K562 (cell line): ENCODE measurements around the gene AK5. TPM values are rescaled to one million over a fixed set of nuclear protein-coding genes. Genes with fewer than 3 reads are reported as not detected.

Experiments used
- ATAC-seq: fragments of 200-7000 bp; cut with Tn5 transposase; 3 replicates; pipeline ENCODE4 v1.9.1; 2020; ENCODE audit warnings: moderate library complexity
- BruUV-seq: library from RNA; stranded (reverse); fragments of 400-500 nt; replicated peaks from 2 replicates; lab custom pipeline; 2021; lab: Mats Ljungman, UMichigan
- CTCF ChIA-PET: fragments of 300-600 bp; formaldehyde crosslinking; extraction: SDS; loops from one replicate; lab custom pipeline; 2021; ENCODE audit warnings: low intra/inter-chr PET ratio; lab: Yijun Ruan, JAX
- POLR2A ChIA-PET: fragments of 300-600, 350-650 bp; sonication (Branson Sonifier 250); formaldehyde crosslinking; extraction: SDS; loops from one replicate; lab custom pipeline; 2021; ENCODE audit warnings: antibody characterized with exemption, inconsistent platforms; lab: Yijun Ruan, JAX
- DNase-seq, 4 experiments: peaks; one replicate each; pipeline versions ENCODE4 v3.0.0 to v3.0.0-alpha.2; 2011 to 2018; ENCODE audit warnings: low spot score in 3 of 4, mixed read lengths in 3 of 4; ENCODE audit errors: extremely low read depth in 1 of 4
- FAIRE-seq: peaks from 2 replicates; lab custom pipeline; 2011; peaks lifted over from hg19 to GRCh38; lab: Jason Lieb, UNC
- H2AFZ ChIP-seq: 2 replicates; pipeline ENCODE4 v1.6.0; 2011; ENCODE audit warnings: low read depth, low read length, control low read depth, inconsistent platforms
- H3K27ac ChIP-seq: fragments of 200-600 bp; 3 replicates; pipeline ENCODE4 v1.8.0; 2011; ENCODE audit warnings: low read depth, mild to moderate bottlenecking, control low read depth, inconsistent platforms, low read length, moderate library complexity, mixed read lengths; ENCODE audit errors: extremely low read depth
- H3K27me3 ChIP-seq, 2 experiments: fragments of 300-600 bp in 1 of 2; 2 replicates in 1 of 2; 3 replicates in 1 of 2; pipeline versions ENCODE4 v1.6.0 to v1.8.0; 2011; ENCODE audit warnings: inconsistent platforms in 2 of 2, low read length in 2 of 2, mild to moderate bottlenecking in 1 of 2, mixed read lengths in 1 of 2, moderate library complexity in 1 of 2; ENCODE audit not compliant: control insufficient read depth in 2 of 2, insufficient read depth in 2 of 2
- H3K36me3 ChIP-seq: fragments of 300-600 bp; 3 replicates; pipeline ENCODE4 v1.8.0; 2011; ENCODE audit warnings: mild to moderate bottlenecking, low read length, inconsistent platforms; ENCODE audit not compliant: control insufficient read depth, insufficient read depth
- H3K4me1 ChIP-seq, 2 experiments: fragments of 200-600 bp in 1 of 2; replicated peaks in 1 of 2; 2 replicates in 1 of 2; 3 replicates in 1 of 2; pipeline versions ENCODE4 v1.5.1 to v1.8.0; 2011; ENCODE audit warnings: inconsistent platforms in 2 of 2, low read length in 2 of 2, mild to moderate bottlenecking in 1 of 2, mixed read lengths in 1 of 2, moderate library complexity in 1 of 2; ENCODE audit not compliant: control insufficient read depth in 2 of 2, insufficient read depth in 2 of 2
- H3K4me2 ChIP-seq: 2 replicates; pipeline ENCODE4 v1.6.1; 2011; ENCODE audit warnings: low read length, control low read depth, inconsistent platforms, mixed read lengths; ENCODE audit not compliant: insufficient read depth
- H3K4me3 ChIP-seq: fragments of 200-600 bp; sonication (generic), shearing (Covaris generic); 2 replicates; pipeline ENCODE4 v1.5.1; 2016; ENCODE audit warnings: control low read depth, inconsistent platforms
- H3K79me2 ChIP-seq: fragments of 200-600 bp; 3 replicates; pipeline ENCODE4 v1.8.0; 2011; ENCODE audit warnings: low read length, inconsistent platforms; ENCODE audit not compliant: control insufficient read depth, insufficient read depth
- H3K9ac ChIP-seq, 2 experiments: 2 replicates each; pipeline versions ENCODE4 v1.6.0 to v1.6.1; 2011; ENCODE audit warnings: low read depth in 2 of 2, low read length in 2 of 2, control low read depth in 1 of 2, inconsistent platforms in 1 of 2, mild to moderate bottlenecking in 1 of 2, mixed read lengths in 1 of 2; ENCODE audit not compliant: insufficient read depth in 1 of 2
- H3K9me1 ChIP-seq: one replicate; pipeline ENCODE4 v1.6.0; 2011; ENCODE audit warnings: inconsistent platforms, mild to moderate bottlenecking, low read length, moderate library complexity; ENCODE audit not compliant: control insufficient read depth, insufficient read depth
- H3K9me3 ChIP-seq: replicated peaks from 2 replicates; pipeline ENCODE4 v1.5.1; 2011; ENCODE audit warnings: low read depth, low read length, inconsistent platforms; ENCODE audit not compliant: control insufficient read depth, insufficient read depth
- H4K20me1 ChIP-seq: replicated peaks from 2 replicates; pipeline ENCODE4 v1.6.1; 2011; ENCODE audit warnings: low read length, inconsistent platforms, mixed read lengths; ENCODE audit not compliant: control insufficient read depth, insufficient read depth
- CEBPB ChIP-seq: fragments of 450-650 bp; IDR thresholded peaks from 2 replicates; pipeline ENCODE4 v1.6.1; 2016; ENCODE audit warnings: missing genetic modification characterization, missing compliant biosample characterization
- CTCF ChIP-seq, 3 experiments: IDR thresholded peaks in 2 of 3; conservative IDR thresholded peaks in 1 of 3; 2 replicates each; pipeline ENCODE4 v1.5.1; 2011 to 2012; ENCODE audit warnings: low read length in 3 of 3, mild to moderate bottlenecking in 3 of 3, control low read depth in 2 of 3, improper control_type of control experiment in 1 of 3, inconsistent platforms in 1 of 3, low read depth in 1 of 3, mixed read lengths in 1 of 3, moderate library complexity in 1 of 3; ENCODE audit not compliant: insufficient read depth in 2 of 3
- SMC3 ChIP-seq: conservative IDR thresholded peaks from 2 replicates; pipeline ENCODE4 v1.6.1; 2011; ENCODE audit warnings: low read depth, low read length, improper control_type of control experiment; ENCODE audit not compliant: insufficient read depth
- whole genome bisulfite sequencing: fragments of 100-300 bp; shearing (Covaris generic); methylation state at CpG from one replicate; pipeline ENCODE4 v1.1.6; 2016; ENCODE audit warnings: low coverage, mixed read lengths; ENCODE audit not compliant: insufficient coverage; ENCODE audit errors: missing lambda C conversion rate; 5-methylcytosine and 5-hydroxymethylcytosine counted together
- in situ Hi-C: fragments of 300-500 bp; cut with MboI; formaldehyde crosslinking; loops from 4 replicates; pipeline ENCODE4 v1.15.0; 2018; ENCODE audit warnings: inconsistent platforms, mixed read lengths
- intact Hi-C: fragments of 100-400 bp; cut with micrococcal nuclease; formaldehyde crosslinking; loops from 2 replicates; pipeline ENCODE4 v1.14.2; 2022
- polyA plus RNA-seq, 8 experiments: library from polyadenylated mRNA; depleted of rRNA in 4 of 8; stranded (reverse) in 5 of 8; unstranded in 3 of 8; fragments of >200 nt; fragmentation: Nextera tagmentation in 2 of 8; fragmentation: Illumina TruSeq in 1 of 8; extraction: Ambion mirVana in 2 of 8; extraction: Trizol in 1 of 8; gene quantifications; 2 replicates each; pipeline versions ENCODE4 v1.2.1 to v1.2.3, GENCODE V29; 2011 to 2014; ENCODE audit warnings: inconsistent platforms in 1 of 8, missing spikeins in 1 of 8
- total RNA-seq, 7 experiments: library from RNA; depleted of rRNA in 6 of 7; stranded (reverse); fragments of >200 nt in 6 of 7; fragmentation: Illumina TruSeq in 2 of 7; extraction: Trizol in 2 of 7; gene quantifications; 2 replicates each; pipeline versions ENCODE4 v1.2.1 to v1.2.3, GENCODE V29; 2011 to 2021; ENCODE audit warnings: low replicate concordance in 1 of 7

AK5 gene
- total and polyA plus RNA-seq, 9 of the 15 experiments (the other 6 are each of a cell fraction or from before 2014, with no cell fraction given), result 0.06 TPM; not detected in 8

- peak; percentile 28 to 46 (median 36); a peak in 4 of 6 replicates for TF ChIP-seq CTCF (IDR thresholded peaks at IDR 0.05 in 2 of 3, conservative IDR thresholded peaks at IDR 0.05 in 1 of 3; ENCODE audit: insufficient read depth in 2 of 3, low read depth in 1 of 3, low read length in 3 of 3)
These were observed 233.3 kb downstream of the AK5 start (continued) for GRCh38 chr1:77514921-77515776.

GRCh38 chr1:77516106-77516505 is 234.3 kb downstream of the AK5 start:
- intact Hi-C loops, result loop anchor here (10.0 kb wide), 1 partner anchor 599 kb away; no protein-coding TSS in a partner anchor

More at GRCh38 chr1:77516106-77516505, 234.3 kb downstream of the AK5 start:
- Histone ChIP-seq H2AFZ (no peak overlapping the region), H3K27me3 (peaks cover 5 to 28% of the 10 kb centered on the region in 2 experiments; a peak in 4 of 5 replicates), H3K36me3 (no peaks in the 10 kb centered on the region), H3K4me1 (no peaks in the 10 kb centered on the region), H3K79me2 (no peaks in the 10 kb centered on the region), H3K4me2 (no peak overlapping the region), H4K20me1 (no peaks in the 10 kb centered on the region), H3K9me1 (peaks cover 3% of the 10 kb centered on the region), H3K9ac (no peak overlapping the region), H3K4me3 (no peak overlapping the region), H3K27ac (no peak overlapping the region), H3K9me3 (no peaks in the 10 kb centered on the region)
- in situ Hi-C loops, result no loop called here
- POLR2A ChIA-PET, result no interaction called here
- no TSS peak for BruUV-seq
- ATAC-seq (no peak), FAIRE-seq (no peak), DNase-seq (no peak)
- TF ChIP-seq CEBPB (tag) (peak; percentile 33), SMC3 (no peak)
- WGBS, result 3% methylated on average over 2 of the region's 2 CpGs
- CTCF ChIA-PET, result no interaction called here
